ENCODE measurements around the gene DYRK1A.
"Not testable (repeated sequence)": the region's sequence is repeated elsewhere in the genome, so short reads cannot be mapped to it uniquely, and the experiment has no call there.

DYRK1A gene

DNA sequence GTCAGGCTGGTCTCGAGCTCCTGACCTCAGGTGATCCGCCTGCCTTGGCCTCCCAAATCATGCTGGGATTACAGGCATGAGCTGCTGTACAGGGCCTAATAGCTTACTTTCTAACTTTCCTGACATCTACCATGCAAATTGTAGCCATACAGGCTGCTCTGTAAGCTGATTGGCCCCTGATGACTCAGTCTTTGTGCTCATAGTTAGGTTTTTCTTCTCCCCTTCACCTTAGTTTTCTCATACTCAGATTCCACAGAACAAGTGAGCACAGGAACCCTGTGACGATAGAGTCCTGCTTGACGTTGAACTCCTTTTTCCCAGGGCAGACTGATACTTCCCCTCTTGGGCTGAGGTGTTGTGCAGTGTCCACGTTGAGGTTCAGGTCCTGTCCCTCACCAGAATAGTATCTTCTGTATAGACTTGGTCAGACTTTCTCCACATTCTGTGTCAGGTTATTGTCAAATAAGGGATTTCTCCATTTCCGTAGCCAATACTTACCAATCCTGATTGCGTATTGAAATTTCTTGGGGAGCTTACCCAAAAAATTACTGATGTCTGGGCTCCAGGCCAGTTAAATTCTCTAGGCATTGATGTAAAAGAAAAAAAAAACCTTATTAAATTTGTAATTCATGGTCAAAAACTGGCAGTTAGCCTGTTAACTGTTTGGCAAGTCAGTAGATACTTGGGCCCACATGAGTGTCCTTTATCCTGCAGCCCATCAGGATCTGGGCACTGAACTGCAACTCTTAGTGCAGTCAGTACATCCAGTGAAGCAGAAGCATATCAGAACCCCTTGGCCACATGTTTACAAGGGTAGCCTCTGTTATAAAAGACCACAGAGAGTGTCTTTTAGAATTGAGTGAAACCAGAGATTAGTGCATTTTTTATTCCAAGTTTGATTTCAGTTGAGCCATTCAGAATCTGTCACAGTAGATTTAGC is 118.2 kb downstream of the DYRK1A start:
- DNase-seq (ENCODE audit: low spot score) = no peak

DNA sequence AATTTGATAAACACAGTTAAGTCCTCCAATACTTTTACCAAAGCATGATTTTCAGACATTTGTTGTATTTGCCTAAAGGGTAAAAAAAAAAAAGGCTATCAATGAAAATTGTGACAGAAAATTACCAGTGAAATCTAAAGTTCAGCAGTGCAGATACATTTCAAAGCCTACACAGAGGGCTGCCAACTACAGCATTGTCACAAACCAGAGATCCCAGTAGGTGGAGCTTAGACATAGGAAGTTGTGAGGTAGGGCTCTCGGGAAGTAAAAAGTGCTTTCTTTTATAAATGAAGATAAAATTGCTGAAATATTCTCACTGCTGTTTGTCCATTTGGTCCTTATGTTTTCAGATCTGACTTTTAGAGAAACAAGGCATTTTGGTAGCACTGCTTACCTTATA is 123.0 kb downstream of the DYRK1A start:
- no peak for DNase-seq (ENCODE audit: low spot score)

DNA sequence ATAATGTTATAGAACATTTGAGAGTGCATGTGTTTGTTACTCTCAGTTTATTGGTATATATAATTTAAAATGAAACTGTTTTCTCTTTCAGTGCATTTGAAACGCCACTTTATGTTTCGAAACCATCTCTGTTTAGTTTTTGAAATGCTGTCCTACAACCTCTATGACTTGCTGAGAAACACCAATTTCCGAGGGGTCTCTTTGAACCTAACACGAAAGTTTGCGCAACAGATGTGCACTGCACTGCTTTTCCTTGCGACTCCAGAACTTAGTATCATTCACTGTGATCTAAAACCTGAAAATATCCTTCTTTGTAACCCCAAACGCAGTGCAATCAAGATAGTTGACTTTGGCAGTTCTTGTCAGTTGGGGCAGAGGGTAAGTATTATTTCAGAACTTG is 123.5 kb downstream of the DYRK1A start:
- DNase-seq (ENCODE audit: low spot score) = no peak

DNA sequence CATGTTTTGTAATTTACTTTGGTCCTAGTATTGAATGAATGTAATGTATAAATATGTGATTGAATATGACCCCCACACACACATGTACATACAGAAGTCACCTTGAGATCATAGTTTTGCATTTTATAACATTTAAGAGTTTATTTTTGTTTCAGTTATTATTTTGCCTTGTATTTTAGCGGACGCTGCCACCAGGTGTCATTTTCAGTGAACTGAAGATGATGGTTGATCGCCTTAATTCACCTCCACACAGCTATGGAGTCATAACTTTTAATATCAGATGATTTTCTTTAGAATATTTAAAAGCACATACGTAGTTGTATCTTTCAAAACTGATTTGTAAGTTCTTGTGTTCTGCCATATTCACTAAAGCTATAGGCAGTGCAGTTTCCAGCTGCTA is 130.4 kb downstream of the DYRK1A start:
- no peak for DNase-seq (ENCODE audit: low spot score)

DNA sequence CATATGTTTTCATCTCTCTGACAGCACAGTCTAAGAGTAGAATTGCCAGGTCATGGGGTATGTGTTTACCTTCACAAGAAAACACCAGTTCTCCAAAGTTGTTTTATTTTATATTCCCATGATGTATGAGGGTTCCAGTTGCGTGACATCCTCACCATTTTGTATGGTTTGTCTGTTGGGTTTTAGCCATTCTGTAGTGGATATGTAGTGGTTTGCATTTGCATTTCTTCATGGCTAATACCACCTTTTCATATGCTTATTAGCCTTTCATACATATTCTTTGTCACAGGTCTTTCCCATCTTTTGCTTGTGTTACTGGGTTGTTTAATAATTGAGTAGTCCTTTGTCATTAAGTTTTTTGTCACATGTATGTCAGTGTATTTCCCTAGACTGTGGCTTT is 132.1 kb downstream of the DYRK1A start:
- DNase-seq (ENCODE audit: low spot score) = no peak

DNA sequence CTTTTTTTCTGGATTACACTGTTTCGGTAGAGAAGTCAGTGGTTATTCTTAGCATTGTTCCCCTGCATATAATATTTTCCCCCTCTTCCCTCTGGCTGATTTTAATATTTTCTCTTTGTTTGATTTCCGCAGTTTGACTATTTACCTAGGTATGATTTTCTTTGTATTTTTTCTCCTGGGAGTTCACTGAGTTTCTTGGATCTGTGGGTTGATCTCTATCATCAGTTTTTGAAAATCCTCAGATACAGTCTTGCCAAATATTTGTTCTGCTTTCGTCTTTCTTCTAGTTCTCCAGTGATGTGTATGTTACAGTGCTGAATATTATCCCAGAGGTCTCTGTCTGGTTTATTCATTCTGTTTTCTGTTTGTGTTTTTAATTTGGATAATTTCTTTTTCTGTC is 136.4 kb downstream of the DYRK1A start:
- DNase-seq (ENCODE audit: low spot score) = no peak

DNA sequence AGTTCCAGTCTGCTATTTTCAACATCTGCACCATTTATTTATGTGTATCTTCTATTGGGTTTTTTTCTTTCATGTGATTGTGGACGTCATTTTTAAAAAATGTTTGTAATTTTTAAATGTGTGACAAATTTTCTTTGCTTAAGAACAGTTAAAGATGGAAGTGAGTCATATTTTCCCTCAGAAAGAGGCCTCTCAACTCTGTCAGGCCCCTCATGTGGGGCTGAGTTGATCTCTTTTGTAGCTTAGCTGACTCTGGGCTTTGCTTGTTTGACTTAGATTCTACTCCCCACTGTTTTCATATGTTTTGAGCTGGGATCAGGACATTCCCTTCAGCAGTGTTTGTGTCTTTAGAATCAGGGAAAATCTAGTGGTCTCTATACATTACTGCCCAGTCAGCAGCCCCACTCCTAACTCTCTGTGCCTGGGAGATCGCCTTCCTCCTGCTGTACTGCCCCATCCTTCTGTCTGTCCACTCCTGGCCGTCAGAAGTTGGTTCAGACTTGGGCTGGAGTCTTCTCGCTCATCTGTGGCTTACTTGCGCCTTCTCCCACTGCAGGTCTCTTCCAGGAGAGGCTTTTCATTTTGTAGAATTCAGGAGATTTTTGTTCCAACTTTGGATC is 137.4 kb downstream of the DYRK1A start:
- no peak for DNase-seq (ENCODE audit: low spot score)

DNA sequence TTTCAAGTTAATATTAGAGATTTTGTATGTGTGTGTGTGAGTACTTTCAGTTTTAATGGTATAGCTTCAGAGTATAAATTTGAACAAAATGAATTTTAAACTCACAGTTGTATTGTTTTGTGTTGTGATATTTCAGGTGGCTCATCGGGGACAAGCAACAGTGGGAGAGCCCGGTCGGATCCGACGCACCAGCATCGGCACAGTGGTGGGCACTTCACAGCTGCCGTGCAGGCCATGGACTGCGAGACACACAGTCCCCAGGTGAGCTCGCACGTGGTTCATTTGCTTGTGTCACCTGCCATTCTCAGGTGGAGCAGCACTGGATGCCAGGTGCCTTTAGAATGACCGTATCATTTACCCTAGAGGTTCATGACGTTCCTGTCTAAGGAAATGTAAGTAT is 139.4 kb downstream of the DYRK1A start:
- DNase-seq (ENCODE audit: low spot score) = no peak

DNA sequence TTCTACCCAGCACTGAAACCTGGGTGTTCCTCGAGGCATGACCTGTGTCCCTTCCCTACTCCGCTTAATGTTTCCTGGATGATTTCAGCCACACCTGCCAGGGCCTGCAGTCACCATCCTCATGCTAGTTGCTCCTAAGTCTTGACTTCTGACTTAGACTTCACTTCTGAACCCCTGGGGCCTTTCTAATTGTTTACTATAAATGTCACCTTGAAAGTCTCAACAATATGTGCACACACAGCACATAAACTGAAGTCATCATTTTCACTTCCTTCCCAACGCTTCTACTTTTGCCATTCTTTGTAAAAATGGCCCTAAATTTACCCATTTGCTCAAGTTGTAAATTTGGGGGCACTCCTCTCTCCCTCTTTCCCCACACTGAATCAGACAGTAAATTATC is 141.1 kb downstream of the DYRK1A start:
- DNase-seq (ENCODE audit: low spot score) = no peak

DNA sequence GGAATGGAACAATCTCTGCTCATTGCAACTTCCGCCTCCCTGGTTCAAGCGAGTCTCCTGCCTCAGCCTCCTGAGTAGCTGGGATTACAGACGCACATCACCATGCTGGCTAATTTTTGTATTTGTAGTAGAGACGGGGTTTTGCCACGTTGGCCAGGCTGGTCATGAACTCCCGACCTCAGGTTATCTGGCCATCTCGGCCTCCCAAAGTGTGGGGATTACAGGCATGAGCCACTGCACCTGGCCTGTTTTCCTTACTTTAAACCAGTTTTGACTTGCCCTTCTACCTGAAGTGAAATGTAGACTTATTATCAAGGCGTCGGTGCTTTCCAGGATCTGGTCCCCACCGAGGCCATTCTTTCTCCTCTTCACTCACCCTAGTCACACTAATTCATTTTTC is 141.8 kb downstream of the DYRK1A start:
- DNase-seq (ENCODE audit: low spot score) = no peak

DNA sequence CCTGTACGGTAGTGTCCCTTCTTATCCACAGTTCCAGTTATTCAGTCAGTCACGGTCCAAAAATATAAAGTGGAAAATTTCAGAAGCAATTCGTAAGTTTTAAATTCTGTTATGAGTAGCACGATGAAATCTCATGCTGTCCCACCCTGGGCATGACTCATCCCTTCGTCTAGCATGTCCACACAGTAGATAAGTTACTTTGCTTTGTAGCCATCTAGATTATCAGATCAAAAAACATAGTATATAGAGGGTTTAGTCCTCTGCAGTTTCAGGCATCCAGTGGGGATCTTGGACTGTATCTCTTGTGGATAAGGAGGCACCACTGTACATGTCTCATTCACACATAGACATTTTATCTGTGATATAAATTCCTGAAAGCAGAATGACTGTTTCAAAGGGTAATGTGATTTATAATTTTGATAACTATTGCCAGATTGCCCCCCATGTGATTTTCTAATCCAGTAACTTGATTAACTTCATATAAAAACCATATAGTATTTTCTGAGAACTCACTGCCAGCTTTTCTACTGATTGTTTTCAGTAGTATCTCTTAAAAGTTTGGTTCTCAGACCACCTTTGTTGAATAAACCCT is 143.3 kb downstream of the DYRK1A start:
- no peak for DNase-seq (ENCODE audit: low spot score)

DNA sequence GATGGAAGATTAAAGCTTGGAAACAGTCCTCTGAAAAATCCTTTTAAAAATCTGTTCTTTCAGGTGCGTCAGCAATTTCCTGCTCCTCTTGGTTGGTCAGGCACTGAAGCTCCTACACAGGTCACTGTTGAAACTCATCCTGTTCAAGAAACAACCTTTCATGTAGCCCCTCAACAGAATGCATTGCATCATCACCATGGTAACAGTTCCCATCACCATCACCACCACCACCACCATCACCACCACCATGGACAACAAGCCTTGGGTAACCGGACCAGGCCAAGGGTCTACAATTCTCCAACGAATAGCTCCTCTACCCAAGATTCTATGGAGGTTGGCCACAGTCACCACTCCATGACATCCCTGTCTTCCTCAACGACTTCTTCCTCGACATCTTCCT is 145.3 kb downstream of the DYRK1A start:
- DNase-seq (ENCODE audit: low spot score) = no peak

DNA sequence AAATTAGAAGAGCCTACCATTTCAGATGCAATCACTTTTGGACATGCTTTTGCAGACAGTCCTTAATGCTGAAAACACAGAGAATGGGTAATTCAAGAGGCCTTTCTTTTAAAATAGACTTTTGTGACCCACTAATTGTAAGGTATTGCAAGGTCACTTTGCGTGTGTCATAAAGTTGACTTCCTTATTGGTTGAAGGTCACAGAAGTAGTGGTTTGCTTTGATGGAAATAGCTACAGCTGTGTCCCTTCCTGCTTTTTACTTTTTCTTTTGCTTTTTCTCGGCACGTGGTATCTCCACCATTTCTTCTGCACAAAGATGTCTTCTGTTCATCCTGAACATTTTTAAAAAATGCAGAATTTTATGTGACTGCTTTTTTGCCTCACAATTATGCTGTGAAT is 146.8 kb downstream of the DYRK1A start:
- DNase-seq (ENCODE audit: low spot score) = no peak

DNA sequence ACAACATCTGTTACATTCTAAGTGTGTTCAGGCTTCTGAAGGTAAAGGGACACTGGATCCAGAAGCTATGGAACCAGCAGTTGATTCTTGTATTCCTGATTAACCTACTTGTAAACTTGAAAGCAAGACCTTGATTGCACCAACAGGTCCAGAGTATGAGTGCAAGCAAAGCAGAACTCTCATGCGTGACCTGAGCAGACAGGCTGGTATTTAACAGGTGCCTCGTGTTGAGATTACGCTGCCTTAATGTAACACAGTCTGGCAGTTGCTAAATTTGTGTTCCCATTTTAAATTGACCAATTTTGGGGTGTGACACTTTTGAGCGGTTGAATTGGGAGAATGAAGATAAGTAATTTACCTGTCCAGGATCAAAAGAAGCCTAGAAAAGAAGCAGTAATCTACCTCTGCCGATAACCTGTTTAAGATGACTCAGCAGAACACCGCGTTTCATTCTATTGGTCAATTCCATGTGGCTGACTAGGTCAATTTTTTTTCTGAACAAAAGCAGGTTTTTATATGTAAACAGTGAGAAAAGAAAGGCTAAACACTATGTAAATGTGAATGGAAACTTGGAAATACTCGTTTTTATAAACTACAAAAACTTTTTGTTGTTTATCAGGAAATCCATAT is 147.6 kb downstream of the DYRK1A start:
- no peak for DNase-seq (ENCODE audit: low spot score)

DNA sequence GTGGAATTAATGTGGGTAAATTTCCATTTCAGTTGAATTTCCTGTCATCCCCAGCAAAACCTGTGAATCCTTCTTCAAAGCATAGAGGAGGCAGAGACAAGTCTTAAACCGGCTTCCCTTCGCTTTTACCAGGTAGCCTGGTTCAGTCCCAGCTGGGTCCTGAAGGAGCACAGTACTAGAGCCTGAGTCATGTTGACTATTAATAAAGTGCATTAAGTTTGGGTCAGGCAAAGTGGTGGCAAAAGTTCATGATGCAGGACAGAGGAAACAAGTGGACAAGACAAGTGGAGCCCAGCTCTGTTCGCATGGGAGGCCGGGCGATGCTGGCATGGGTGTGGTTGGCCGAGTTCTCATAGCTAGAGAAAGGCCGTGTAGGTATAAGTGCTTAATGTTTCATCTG is 150.4 kb downstream of the DYRK1A start:
- DNase-seq (ENCODE audit: low spot score) = no peak

DNA sequence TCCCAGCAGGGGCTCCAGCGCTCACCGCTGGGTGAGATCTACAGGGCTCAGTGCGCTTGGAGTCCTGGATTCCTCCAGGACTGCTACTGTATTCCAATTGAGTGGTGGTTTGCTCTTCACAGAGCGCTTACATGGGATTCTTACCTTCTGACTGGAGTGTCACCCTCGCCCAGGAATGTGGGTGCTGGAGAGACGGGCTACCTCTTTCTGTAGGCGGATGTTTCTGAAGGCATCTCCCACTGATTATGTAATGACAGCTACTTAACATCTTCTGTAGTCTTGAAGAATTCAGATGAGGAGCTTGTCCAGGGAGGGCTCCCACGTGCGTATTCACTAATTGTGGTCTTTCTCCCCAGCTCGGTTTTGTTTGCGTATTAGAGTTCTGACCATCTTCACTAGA is 154.2 kb downstream of the DYRK1A start:
- DNase-seq (ENCODE audit: low spot score) = no peak

DNA sequence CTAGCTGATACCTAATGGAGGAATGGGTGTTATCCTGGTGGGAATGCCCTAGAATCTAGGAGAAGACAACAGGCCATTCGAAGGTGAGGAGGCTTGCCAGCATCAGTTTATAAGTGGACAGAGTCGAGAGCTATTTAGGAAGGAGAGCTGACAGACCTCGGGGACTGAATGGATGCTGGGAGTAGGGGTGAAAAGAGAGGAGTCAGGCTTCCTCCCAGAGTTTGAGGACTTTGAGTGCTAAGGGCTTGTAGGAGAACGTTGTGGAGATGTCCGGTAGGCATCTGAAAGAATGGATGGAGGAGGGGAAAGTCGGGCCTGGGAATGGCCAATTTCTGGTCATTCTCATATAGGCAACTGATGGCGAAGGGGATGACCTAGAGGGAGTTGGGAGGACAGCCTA is 155.1 kb downstream of the DYRK1A start:
- DNase-seq (ENCODE audit: low spot score) = no peak

DNA sequence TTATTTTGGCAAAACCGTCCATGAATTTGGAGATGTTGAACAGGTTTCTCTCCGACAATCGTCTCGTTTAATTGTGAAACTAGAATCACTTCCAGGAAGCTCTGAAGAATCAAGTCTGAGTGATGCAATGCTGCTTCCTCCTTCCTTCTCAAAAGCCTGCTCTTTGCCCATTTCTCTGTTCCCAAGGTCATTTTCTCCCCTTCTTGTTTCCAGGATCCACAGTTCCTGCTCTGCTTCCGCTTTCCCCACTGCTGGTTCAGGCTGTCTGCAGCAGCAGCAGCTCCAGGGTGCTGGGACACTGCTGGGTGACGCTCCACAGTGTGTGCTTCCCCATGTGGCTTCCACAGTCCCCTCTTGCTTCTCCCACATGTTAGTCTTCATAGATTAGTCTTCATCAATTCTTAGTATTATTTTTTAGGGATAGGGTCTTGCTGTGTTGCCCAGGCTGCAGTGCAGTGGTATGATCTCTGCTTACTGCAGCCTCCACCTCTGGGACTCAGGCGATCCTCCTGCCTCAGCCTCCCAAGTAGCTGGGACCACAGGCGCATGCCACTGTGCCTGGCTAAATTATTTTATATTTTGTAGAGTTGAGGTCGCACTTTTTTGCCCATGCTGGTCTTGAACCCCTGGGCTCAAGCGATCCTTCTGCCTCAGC is 156.2 kb downstream of the DYRK1A start:
- DNase-seq (ENCODE audit: low spot score) = no peak

DNA sequence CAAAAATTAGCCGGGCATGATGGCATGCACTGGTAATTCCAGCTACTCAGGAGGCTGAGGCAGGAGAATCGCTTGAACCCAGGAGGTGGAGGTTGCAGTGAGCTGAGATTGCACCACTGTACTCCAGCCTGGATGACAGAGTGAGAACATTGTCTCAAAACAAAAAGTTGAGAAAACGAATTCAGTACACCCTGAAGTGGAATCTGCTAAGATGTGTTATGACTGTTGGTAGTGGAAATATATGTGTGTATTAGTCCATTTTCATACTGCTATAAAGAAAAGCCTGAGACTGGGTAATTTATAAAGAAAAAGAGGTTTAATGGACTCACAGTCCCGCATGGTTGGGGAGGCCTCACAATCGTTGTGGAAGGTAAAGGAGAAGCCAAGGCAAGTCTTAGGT is 158.4 kb downstream of the DYRK1A start:
- not testable (repeated sequence) for DNase-seq (ENCODE audit: low spot score)

DNA sequence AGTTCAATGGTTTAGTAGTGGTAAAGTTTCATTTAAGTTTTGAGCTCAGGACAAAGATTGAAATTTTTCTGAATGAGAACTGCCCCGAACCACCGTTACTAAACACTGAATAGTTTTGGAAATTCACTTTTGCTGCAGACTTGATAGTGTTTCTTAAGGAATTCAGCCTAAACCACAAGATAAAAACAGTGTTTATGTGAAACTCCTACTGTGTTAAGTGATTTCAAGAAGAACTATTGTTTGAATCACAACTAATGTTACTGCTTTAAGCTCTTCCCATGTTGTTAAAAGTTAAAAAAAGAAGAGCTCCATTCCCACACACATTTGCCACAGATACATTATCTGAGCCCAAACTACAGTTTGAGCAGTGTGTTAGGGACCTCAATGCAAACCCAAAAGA is 159.2 kb downstream of the DYRK1A start:
- DNase-seq (ENCODE audit: low spot score) = no peak

DNA sequence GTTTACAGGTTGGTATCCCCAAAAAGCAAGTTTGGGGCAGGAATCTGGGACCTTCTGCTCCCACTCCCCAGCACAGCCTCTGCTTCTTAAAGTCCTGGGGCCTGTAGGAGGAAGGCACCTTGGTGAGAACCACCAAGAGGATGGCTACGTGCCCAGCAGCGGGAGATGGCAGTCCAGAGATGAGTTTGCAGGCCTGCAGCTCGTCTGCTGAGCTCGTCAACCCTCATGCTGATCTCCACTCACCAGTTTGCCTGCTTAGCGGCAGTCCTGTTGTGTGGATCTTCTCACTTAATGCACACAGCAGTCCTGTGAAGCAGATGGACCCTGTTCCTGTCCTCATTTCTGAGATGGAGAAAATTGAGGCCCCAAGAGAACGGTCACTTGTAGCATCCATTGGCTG is 160.5 kb downstream of the DYRK1A start:
- no peak for DNase-seq (ENCODE audit: low spot score)

DNA sequence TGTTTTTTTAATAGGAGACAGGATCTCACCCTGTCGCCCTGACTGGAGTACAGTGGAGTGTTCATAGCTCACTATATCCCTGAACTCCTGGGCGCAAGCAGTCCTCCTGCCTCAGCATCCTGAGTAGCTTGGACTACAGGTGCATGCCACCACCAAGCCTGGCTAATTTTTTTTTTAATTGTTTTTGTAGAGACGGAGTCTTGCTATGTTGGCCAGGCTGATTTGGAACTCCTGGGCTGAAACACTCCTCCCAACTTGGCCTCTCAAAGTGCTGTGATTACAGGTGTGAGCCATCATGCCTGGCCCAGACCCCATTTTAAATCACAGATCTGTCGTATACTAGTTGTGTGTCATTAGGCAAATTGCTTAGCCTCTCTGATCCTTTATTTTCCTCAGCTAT is 161.1 kb downstream of the DYRK1A start:
- DNase-seq (ENCODE audit: low spot score) = no peak

Measured in globus pallidus (tissue), 1 donor.